Prostate gland (tissue), 2 donors: Measurements from ENCODE around the gene ZNF578.

ENCODE experiments used
- POLR2A ChIP-seq: fragments of 450-650 bp; IDR thresholded peaks from one replicate; pipeline ENCODE4 v1.6.1; 2016; ENCODE audit warnings: antibody characterized with exemption, mild to moderate bottlenecking
- TF ChIP-seq, protein P1 (sequence below), 4 experiments: fragments of 200-600 bp in 2 of 4; fragments of 450-650 bp in 2 of 4; sonication (generic) in 2 of 4; IDR thresholded peaks; 1 replicate in 3 of 4; 2 replicates in 1 of 4; pipeline ENCODE4 v1.5.1; 2016 to 2019; ENCODE audit warnings: antibody characterized with exemption in 4 of 4, mild to moderate bottlenecking in 2 of 4, moderate library complexity in 2 of 4

- TF ChIP-seq, protein P1, sequence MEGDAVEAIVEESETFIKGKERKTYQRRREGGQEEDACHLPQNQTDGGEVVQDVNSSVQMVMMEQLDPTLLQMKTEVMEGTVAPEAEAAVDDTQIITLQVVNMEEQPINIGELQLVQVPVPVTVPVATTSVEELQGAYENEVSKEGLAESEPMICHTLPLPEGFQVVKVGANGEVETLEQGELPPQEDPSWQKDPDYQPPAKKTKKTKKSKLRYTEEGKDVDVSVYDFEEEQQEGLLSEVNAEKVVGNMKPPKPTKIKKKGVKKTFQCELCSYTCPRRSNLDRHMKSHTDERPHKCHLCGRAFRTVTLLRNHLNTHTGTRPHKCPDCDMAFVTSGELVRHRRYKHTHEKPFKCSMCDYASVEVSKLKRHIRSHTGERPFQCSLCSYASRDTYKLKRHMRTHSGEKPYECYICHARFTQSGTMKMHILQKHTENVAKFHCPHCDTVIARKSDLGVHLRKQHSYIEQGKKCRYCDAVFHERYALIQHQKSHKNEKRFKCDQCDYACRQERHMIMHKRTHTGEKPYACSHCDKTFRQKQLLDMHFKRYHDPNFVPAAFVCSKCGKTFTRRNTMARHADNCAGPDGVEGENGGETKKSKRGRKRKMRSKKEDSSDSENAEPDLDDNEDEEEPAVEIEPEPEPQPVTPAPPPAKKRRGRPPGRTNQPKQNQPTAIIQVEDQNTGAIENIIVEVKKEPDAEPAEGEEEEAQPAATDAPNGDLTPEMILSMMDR (IDR thresholded peaks at IDR 0.05), result no peak
- no peak for TF ChIP-seq POLR2A
Observed at GRCh38 chr19:52518646-52519045, 65.3 kb downstream of the ZNF578 start.
